ENCODE results near the gene NME1.

NME1 gene

GRCh38 chr17:51184124-51184523 lies 30.8 kb downstream of the NME1 start:
- DNase-seq (ENCODE audit: low read depth), result no peak
- H3K4me3 ChIP-seq (ENCODE audit: low read length), result no peak overlapping the region
- no peak for TF ChIP-seq CTCF (conservative IDR thresholded peaks at IDR 0.05; ENCODE audit: low read depth, low read length)

- no peak for TF ChIP-seq CTCF (conservative IDR thresholded peaks at IDR 0.05; ENCODE audit: low read depth, low read length)
- no peak overlapping the region for H3K4me3 ChIP-seq (ENCODE audit: low read length)
- no peak for DNase-seq (ENCODE audit: low read depth)
Measured at GRCh38 chr17:51185763-51186332, 32.5 kb downstream of the NME1 start.

- no peak overlapping the region for H3K4me3 ChIP-seq (ENCODE audit: low read length)
- TF ChIP-seq CTCF (conservative IDR thresholded peaks at IDR 0.05; ENCODE audit: low read depth, low read length), result no peak
- DNase-seq (ENCODE audit: low read depth), result no peak
Measured at GRCh38 chr17:51188271-51188833, 35.0 kb downstream of the NME1 start.

- no peak for DNase-seq (ENCODE audit: low read depth)
- TF ChIP-seq CTCF (conservative IDR thresholded peaks at IDR 0.05; ENCODE audit: low read depth, low read length), result no peak
- H3K4me3 ChIP-seq (ENCODE audit: low read length), result no peak overlapping the region
Measured at GRCh38 chr17:51189162-51189561, 35.8 kb downstream of the NME1 start.

GRCh38 chr17:51189628-51190027 lies 36.3 kb downstream of the NME1 start:
- no peak for DNase-seq (ENCODE audit: low read depth)
- TF ChIP-seq CTCF (conservative IDR thresholded peaks at IDR 0.05; ENCODE audit: low read depth, low read length), result no peak
- H3K4me3 ChIP-seq (ENCODE audit: low read length), result no peak overlapping the region

GRCh38 chr17:51191895-51192294 lies 38.5 kb downstream of the NME1 start:
- no peak for DNase-seq (ENCODE audit: low read depth)
- no peak overlapping the region for H3K4me3 ChIP-seq (ENCODE audit: low read length)
- TF ChIP-seq CTCF (conservative IDR thresholded peaks at IDR 0.05; ENCODE audit: low read depth, low read length), result no peak

GRCh38 chr17:51197754-51198153 lies 44.4 kb downstream of the NME1 start:
- no peak overlapping the region for H3K4me3 ChIP-seq (ENCODE audit: low read length)
- DNase-seq (ENCODE audit: low read depth), result no peak
- no peak for TF ChIP-seq CTCF (conservative IDR thresholded peaks at IDR 0.05; ENCODE audit: low read depth, low read length)
